HepG2 (cell line): Measurements from ENCODE around the gene RPRD2.

Experiments
- CTCF ChIP-seq: sonication (generic); formaldehyde crosslinking; IDR thresholded peaks from 2 replicates; pipeline ENCODE4 v1.5.0; 2020; ENCODE audit warnings: mild to moderate bottlenecking, missing genetic modification reagents, moderate library complexity
- FOXO4 ChIP-seq: sonication (generic); formaldehyde crosslinking; conservative IDR thresholded peaks from 2 replicates; pipeline ENCODE4 v1.8.1; 2023; ENCODE audit warnings: missing genetic modification reagents
- IRX3 ChIP-seq: sonication (generic); formaldehyde crosslinking; IDR thresholded peaks from 2 replicates; pipeline ENCODE4 v1.8.1; 2023; ENCODE audit warnings: mild to moderate bottlenecking, low read depth, missing genetic modification reagents, borderline replicate concordance
- JUND ChIP-seq: sonication (generic); formaldehyde crosslinking; IDR thresholded peaks from 2 replicates; pipeline ENCODE4 v1.8.0; 2022; ENCODE audit warnings: mild to moderate bottlenecking, missing genetic modification reagents
- KDM1A ChIP-seq: IDR thresholded peaks from 2 replicates; pipeline ENCODE4 v1.6.1; 2016; ENCODE audit warnings: missing compliant biosample characterization
- MAX ChIP-seq: IDR thresholded peaks from 2 replicates; pipeline ENCODE4 v1.6.1; 2012; ENCODE audit warnings: inconsistent platforms
- POLR2A ChIP-seq, 2 experiments: IDR thresholded peaks; 2 replicates each; pipeline ENCODE4 v1.6.1; 2011; ENCODE audit warnings: low read depth in 2 of 2, low read length in 2 of 2, mild to moderate bottlenecking in 1 of 2, moderate library complexity in 1 of 2; ENCODE audit not compliant: insufficient read depth in 1 of 2
- SNAI1 ChIP-seq: sonication (generic); formaldehyde crosslinking; IDR thresholded peaks from 2 replicates; pipeline ENCODE4 v1.5.0; 2020; ENCODE audit warnings: mild to moderate bottlenecking, missing genetic modification reagents, borderline replicate concordance
- ZBTB49 ChIP-seq: sonication (generic); formaldehyde crosslinking; IDR thresholded peaks from 2 replicates; pipeline ENCODE4 v1.4.0; 2020; ENCODE audit warnings: missing genetic modification reagents, borderline replicate concordance
- ZNF260 ChIP-seq: sonication (generic); formaldehyde crosslinking; IDR thresholded peaks from 2 replicates; pipeline ENCODE4 v1.4.0; 2020; ENCODE audit warnings: missing genetic modification reagents, low read depth, mild to moderate bottlenecking, borderline replicate concordance
- ZSCAN9 ChIP-seq: IDR thresholded peaks from 2 replicates; pipeline ENCODE4 v1.6.1; 2016; ENCODE audit warnings: borderline replicate concordance

- TF ChIP-seq JUND (no peak), FOXO4 (CRISPR knock-in tag) (no peak), IRX3 (CRISPR knock-in tag) (no peak), MAX (no peak), ZBTB49 (CRISPR knock-in tag) (no peak), SNAI1 (CRISPR knock-in tag) (no peak), CTCF (CRISPR knock-in tag) (peak; percentile 69), POLR2A (IDR thresholded peaks at IDR 0.05; ENCODE audit: insufficient read depth in 1 of 2, low read depth in 2 of 2, low read length in 2 of 2) (no peak), KDM1A (CRISPR knock-in tag) (no peak), ZNF260 (CRISPR knock-in tag) (no peak), ZSCAN9 (CRISPR knock-in tag) (no peak)
Measured at GRCh38 chr1:150516616-150517015, 152.7 kb downstream of the RPRD2 start.
